Measurements from ENCODE around the gene PTRH1. TPM values are rescaled to one million over a fixed set of nuclear protein-coding genes. Genes with fewer than 3 reads are reported as not detected.

The PTRH1 gene
- total RNA-seq, 1 donor from 2014 or later: 46.5 TPM

GRCh38 chr9:127698985-127699670, 16.3 kb downstream of the PTRH1 start:
- peak; percentile 70 for DNase-seq (ENCODE audit: extremely low read depth, low read depth, low spot score)

DNA sequence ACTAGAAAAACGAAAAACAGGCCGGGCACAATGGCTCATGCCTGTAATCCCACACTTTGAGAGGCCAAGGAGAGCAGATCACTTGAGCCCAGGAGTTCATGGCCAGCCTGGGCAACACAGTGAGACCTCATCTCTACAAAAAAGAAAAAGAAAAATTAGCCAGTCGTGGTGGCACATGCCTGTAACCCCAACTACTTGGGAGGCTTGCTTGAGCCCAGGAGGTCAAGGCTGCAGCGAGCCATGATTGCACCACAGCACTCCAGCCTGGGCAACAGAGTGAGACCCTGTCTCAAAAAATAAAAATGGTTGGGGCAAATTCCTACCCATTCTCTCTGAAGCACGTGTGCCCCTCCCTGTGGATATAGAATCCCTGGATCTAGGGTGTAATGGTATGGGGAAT, 17.1 kb downstream of the PTRH1 start:
- DNase-seq (ENCODE audit: extremely low read depth, low read depth, low spot score): no peak

- DNase-seq (ENCODE audit: extremely low read depth, low read depth, low spot score): no peak
Measured at GRCh38 chr9:127697575-127697974, 17.9 kb downstream of the PTRH1 start.

GRCh38 chr9:127694890-127695720, 20.4 kb downstream of the PTRH1 start:
- no peak for DNase-seq (ENCODE audit: extremely low read depth, low read depth, low spot score)

DNA sequence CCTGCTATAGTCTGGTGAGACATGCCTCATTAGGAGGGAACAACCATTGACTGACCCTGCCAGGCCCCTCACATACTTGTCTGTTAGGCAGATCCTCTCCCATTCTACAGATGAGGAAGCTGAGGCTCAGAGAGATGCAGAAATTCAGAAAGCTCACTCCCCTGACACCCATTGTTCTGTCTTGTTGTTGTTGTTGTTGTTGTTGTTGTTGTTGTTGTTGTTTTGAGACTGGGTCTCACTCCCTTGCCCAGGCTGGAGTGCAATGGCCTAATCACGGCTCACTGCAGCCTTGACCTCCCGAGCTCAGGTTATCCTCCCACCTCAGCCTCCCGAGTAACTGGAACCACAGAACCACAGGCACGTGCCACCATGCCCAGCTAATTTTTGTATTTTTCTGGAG, 21.8 kb downstream of the PTRH1 start:
- DNase-seq (ENCODE audit: extremely low read depth, low read depth, low spot score): no peak

DNA sequence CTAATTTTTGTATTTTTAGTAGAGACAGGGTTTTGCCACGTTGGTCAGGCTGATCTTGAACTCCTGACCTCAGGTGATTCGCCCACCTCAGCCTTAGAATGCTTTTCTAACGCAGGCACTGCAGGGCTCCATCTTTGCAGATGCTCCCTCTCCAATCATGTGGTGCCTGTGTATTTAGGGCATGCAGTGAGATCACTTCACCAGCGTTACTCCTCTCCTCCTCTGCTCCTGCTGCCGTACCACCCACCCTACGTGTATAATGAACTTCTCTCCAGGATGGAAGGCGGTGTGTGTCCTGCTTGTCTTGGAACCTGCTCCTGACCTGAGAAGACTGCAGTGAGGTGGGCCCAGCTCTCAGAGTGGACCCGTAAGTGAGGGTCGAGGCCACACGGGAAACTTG, 22.3 kb downstream of the PTRH1 start:
- no peak for DNase-seq (ENCODE audit: extremely low read depth, low read depth, low spot score)

DNA sequence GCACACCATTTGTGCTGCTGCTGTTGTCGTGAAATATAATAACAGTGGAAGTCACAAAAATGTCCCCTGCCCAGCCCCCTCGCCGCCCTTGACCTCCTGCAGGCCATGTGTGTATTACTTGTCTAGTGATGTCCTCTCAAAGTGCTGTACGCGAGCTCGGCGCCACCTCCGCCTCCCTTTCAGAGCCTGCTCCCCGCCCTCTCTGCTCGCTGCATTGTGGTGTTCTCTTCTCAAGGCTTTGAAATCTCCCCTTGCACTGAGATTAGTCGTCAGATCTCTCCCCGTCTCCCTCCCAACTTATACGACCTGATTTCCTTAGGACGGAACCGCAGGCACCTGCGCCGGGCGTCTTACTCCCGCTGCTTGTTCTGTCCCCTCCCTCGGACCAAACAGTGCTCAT, 23.4 kb downstream of the PTRH1 start:
- no peak for DNase-seq (ENCODE audit: extremely low read depth, low read depth, low spot score)

GRCh38 chr9:127690735-127691134, 24.7 kb downstream of the PTRH1 start:
- no peak for DNase-seq (ENCODE audit: extremely low read depth, low read depth, low spot score)

- no peak for DNase-seq (ENCODE audit: extremely low read depth, low read depth, low spot score)
Measured at GRCh38 chr9:127689329-127690000, 26.0 kb downstream of the PTRH1 start.

GRCh38 chr9:127686461-127687393, 28.7 kb downstream of the PTRH1 start:
- DNase-seq (ENCODE audit: extremely low read depth, low read depth, low spot score): no peak

- DNase-seq (ENCODE audit: extremely low read depth, low read depth, low spot score): no peak
Measured at GRCh38 chr9:127684576-127684975, 30.9 kb downstream of the PTRH1 start.

- DNase-seq (ENCODE audit: extremely low read depth, low read depth, low spot score): no peak
Measured at GRCh38 chr9:127683723-127684122, 31.7 kb downstream of the PTRH1 start.

- DNase-seq (ENCODE audit: extremely low read depth, low read depth, low spot score): no peak
Measured at GRCh38 chr9:127682351-127683136, 32.9 kb downstream of the PTRH1 start.

- DNase-seq (ENCODE audit: extremely low read depth, low read depth, low spot score): no peak
Measured at GRCh38 chr9:127680846-127681245, 34.6 kb downstream of the PTRH1 start.

GRCh38 chr9:127680226-127680625, 35.2 kb downstream of the PTRH1 start:
- no peak for DNase-seq (ENCODE audit: extremely low read depth, low read depth, low spot score)

DNA sequence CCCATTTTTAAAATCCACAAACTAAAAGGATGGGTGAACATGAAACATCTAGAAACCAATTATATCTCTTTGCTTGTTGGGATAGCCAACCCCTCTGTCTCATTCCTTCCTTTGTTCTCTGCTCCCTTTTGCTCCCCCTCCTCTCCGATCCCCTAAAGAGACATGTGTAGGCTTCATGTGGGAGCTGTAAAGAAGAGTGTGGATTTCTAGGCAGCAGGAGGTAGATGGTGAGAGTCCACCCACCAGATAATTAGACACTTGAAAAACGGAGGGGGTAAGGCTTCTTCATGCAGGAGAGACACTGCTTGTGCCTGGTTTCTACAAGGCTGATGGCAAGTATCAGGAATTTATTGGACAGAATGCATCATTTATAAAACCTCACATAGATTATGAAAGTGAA, 36.0 kb downstream of the PTRH1 start:
- DNase-seq (ENCODE audit: extremely low read depth, low read depth, low spot score): no peak

DNA sequence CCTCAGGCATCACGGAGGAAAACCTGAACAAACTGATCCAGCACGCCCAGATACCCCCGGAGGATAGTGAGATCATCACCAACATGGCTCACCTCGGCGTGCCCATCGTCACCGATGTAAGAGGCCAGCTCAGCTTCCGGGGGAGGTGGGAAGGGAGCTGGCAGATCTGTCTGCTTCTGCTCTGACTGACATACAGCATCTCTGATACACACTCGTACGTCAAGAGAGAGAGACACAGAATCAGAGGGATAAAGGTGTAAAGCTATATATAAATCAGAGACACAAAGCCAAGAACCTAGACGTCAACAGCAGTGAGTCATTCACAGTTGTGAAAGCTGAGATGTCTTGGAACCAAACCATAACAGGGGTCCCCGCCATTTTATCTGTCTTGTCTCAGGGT, 38.8 kb downstream of the PTRH1 start:
- DNase-seq (ENCODE audit: extremely low read depth, low read depth, low spot score): no peak

- no peak for DNase-seq (ENCODE audit: extremely low read depth, low read depth, low spot score)
Measured at GRCh38 chr9:127673234-127673633, 42.2 kb downstream of the PTRH1 start.

GRCh38 chr9:127667906-127668305, 47.6 kb downstream of the PTRH1 start:
- DNase-seq (ENCODE audit: extremely low read depth, low read depth, low spot score): no peak
